Inferior parietal cortex (tissue), 1 donor: ENCODE data around the gene ERBB4.
A peak's percentile ranks its signal among the peaks of the same experiment; 100 is the strongest.
"Not testable (repeated sequence)": the region's sequence is repeated elsewhere in the genome, so short reads cannot be mapped to it uniquely, and the experiment has no call there.

Source experiments
- DNase-seq: peaks from one replicate; pipeline ENCODE4 v3.0.0-alpha.2; 2016; ENCODE audit errors: extremely low spot score

Gene ERBB4

DNA sequence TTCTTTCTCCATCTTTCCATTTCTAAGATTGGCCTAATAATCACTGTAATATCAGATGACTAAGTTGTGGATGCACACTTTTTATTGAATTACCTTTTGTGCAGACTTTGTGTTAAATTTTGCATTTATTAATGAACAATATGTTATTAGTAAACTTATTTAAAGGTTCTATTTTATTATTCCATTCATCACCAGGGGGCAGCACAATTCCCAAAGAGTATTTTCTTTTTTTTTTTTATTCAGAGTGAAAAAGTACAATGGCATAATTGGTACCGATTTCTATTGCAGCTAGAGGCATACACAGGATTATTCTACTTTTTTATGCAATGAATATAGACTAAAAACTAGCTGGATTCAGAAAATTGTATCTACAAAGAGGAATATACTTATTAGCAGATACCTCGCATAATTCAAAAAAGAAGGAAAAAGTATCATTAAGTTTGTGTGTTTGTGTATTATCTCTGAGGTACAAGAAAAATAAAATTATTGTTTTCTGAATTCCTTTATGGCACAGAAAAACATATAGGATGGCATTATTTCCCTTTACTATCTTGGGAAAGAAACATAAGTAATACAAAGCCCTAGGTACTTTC, 390.6 kb downstream of the ERBB4 start:
- DNase-seq, result peak; percentile 40

DNA sequence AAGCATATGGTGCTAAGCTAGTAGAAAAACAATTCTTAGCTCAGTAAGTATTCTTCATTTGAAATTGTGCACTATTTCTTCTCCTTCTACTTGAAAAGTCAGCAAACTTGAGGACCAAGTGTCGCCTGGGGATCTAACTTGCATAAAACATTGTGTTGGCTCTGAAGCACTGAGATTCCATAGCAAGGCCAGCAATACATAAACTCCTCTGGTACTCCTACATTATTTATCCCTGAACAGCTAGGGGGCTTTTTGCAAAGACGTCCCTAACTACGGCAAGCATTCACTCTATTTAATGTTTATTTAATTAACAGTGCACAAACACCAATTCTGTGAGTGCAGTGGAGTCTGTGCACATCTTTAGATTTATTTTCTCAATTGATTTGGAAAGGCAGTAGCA, 392.2 kb downstream of the ERBB4 start:
- DNase-seq, result no peak

DNA sequence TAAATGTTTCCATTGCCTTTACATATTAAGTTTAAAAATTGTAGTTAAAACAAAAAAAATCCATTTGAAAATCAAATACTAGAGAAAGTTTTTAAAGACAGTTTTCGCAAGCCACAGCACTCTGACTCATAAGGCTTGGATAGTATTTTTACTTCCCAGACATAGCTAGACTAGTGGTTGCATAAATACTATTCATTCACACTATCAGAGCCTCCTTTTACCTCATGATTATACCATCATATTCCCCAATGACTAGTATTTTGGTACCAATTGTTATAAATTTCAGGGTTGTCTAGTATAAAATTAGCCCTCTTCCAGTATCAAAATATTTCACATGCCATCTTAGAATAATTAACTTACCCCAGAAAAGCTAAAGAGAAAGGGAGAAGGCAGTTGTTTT, 393.5 kb downstream of the ERBB4 start:
- DNase-seq, result no peak

DNA sequence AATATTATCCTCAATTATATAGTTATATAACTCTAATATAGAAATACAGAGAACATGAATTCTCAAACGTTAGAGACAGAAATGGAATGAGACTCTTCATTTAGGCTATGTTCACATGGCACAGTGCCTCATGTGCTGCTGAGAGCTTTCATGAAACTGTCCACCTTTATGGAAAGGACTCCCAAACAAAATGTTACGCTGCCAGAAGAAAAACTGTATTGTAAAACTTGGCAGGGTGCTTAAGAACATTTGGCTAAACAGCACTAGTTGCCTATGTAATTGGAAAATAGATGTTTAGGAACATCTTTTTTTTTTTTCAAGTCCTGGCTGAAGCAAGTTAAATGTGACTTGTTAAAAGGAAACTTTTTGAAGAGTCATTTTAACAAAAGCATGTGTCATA, 396.0 kb downstream of the ERBB4 start:
- DNase-seq, result no peak

DNA sequence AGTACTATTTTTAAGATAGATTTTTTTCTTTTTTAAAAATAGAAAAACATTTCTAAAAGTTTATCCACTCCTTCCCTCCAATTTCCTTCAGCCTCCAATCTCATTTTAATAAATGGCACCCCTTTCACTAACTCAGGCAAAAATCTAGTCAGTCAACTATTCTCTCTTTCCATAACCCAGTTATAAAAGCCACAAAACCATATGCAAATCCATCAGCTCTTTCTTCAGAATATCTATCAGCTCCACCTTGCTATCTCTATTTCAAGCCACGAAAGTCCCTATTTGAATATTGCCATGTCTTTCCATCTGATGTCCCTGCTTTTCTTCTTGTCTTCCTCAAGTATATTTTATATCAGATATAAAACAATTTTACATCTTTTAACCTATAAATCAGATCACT, 397.1 kb downstream of the ERBB4 start:
- DNase-seq, result no peak

DNA sequence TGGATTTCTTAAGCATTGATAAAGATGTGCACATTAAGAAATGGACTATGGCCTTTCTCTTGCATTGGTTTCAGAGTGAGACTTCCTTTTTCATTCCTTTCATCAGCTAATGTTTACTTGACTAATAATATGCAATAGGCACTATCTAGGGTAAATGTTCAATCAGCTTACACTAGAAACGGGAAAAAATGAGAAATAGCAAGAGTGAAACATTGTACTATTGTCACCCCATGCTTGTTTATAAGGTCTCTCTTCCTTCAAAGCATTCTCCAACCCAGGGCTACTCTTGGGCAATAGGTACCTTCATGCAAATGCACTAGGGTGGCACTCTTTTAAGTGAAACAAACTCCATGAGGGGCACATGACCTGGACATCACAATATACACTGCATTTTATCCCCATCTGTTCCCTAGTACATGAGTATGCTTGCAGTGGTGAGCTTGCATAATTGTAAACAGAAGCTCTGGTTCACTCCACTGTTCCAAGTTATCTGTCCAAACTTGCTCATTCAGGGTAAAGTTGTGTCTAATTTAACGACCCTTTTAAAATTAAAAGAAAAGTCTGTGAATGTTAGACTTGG, 402.3 kb downstream of the ERBB4 start:
- DNase-seq, result no peak

DNA sequence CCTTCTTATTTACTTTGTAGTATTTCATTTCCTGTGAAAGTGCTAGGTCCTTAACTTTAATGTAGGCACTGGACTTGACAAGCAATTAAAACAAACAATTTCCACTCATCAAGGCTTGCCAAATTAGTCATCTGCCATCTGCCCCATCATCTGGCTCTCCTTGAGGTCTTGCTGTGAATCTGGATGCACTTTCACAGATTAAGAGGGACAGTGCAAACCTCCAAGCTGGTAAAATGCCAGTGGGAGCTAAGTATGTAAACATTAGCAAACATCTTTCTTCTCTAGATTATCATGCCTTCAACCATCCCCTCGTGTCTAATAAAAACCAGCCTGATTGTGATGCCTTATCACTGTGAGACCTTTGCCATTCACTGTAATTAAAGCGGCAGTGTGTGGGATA, 402.9 kb downstream of the ERBB4 start:
- DNase-seq, result no peak

DNA sequence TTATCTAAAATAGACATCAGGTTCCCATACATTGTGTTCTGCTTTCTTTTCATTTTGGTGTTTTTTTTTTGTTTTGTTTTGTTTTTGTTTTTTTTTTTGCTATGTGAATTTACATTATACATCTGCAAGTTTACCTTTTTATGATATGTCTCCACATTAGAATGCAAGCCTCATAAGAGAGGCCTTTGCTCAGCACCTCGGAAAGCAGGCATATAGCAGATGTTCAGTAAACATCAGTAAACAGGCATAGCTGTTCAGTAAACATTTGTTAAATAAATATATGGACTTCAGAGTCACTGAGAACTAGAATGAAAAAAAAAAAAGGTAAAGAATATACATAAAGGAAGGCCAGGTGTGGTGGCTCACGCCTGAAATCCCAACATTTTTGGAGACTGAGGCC, 405.3 kb downstream of the ERBB4 start:
- no peak for DNase-seq

DNA sequence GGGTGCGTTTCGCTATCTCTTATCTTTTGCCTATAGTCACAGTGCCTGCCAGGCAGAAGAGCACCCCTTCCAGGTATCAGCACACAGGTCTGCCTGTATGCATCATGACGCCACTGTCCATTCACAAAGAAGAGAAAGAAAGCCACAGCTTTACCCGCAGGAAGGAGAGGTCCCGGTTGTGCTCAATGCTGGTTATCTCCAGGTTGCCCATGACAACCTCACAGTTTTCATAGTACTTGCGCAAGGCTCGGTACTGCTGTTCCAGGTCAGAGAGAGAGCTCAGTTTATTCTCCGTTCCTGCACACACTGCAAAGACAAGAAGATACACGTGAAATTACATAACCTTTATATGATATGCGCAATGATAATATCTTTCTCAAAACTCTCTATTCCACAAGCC, 414.0 kb downstream of the ERBB4 start:
- no peak for DNase-seq

DNA sequence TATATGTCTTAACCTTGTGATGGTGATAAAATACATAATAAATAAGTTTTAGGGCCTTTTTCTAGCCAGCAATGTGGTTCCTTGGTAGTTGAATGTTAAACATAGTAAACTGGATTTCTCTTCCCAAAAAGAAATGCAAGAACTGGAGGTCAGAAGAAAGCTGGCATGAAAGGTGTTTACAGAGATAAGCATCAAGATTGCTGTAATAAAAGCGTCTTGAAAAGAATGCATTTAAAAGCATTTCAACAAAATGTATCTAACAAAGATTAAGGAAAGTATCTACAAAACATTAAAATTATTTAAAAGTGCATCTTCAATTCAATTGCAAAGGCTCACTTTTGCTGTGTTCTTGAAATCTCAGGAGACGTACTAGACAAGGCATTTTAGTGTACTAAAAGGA, 419.0 kb downstream of the ERBB4 start:
- DNase-seq, result no peak

DNA sequence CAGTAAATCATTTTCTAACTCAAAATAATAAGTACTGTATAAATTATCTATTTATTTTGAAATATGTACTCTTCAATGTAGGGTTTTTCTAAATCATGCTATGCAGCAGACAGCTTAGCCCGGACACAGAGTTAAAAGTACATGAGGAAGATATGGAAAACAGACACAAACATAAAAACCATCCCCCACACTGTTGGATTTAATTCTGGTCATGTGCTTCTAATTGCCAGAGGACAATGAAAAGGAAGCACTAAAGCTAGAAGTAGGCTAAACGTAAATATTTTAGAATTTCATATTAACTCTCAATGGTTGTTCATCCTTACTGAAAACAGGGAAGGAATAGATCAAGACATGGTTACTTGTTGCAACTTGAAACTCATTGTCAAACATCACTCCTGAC, 420.7 kb downstream of the ERBB4 start:
- no peak for DNase-seq

DNA sequence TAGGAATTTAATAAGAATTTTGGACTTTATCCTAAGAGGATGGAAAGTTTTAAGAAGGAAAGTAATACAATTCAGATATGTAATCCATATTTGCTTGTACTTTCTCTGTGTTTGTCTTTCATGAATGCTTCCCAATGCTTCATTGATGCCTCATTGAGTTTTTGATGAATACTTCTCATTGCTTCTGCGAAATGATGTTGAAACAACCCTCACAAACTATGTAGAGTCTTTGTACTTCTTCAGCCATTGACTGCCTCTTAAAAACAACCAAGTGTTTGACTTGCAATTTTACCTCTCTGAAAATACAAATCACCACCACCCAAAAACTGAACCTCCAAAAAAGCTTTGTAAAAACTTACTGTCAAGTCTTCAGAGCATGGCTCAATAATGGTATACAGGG, 424.1 kb downstream of the ERBB4 start:
- DNase-seq, result no peak

DNA sequence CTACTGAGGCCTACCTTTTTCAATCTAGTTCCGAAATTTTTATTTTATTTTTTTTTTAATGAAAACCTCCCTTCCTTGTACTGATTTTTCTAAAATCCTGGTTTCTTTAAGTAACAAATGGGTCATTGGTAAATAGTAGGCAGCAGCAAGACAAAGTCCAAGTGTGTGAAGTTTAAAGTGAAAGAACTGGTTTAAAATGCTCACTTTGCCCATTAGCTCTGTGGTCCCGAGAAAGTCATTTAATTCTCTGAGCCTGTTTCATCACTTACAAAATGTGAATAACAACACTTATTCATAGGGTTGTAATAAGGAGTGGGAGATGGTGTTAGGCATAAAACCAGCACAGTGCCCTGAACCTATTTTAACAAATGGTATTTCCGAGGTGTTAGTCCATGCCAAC, 426.2 kb downstream of the ERBB4 start:
- DNase-seq, result no peak

DNA sequence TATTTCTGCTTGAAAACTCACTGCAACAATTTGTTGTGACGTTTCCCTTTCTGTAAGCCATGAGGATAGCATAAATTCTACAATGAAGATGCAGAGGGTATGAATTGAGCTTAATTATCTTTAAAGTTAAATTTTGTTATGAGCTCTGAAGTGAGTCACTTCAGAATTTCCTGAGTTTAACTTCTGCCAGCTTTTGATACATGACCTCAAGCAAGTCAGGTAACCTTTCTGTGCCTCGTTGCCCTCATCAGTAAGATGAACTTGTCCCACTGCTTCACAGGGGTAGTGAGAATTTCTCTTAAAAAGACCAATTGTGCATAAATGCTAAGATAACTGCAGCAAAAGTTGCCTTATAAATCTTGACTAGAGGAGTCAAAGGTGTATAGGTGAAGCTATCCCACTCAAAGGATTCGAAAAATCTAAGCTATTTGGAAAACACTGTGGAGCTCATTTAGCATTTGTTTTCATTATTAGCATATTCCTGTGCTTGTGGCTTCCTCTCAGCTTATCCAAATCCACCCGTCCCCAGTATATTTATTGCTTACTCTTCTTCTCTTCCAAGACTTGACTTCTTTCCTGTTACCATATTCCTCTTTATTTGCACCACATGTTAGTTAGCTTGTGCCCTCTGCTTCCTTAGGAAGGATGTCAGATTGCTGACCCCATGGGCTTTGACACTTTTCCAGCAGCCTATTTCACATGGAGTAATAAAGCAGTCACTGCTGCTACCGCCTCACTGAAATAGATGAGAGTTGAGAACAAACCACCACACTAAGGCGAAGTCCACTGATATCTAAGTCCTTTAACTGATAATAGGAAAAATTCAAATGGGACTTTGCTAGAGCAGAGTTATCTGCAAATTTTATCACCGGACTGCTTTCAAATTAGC, 428.6 kb downstream of the ERBB4 start:
- DNase-seq, result no peak

DNA sequence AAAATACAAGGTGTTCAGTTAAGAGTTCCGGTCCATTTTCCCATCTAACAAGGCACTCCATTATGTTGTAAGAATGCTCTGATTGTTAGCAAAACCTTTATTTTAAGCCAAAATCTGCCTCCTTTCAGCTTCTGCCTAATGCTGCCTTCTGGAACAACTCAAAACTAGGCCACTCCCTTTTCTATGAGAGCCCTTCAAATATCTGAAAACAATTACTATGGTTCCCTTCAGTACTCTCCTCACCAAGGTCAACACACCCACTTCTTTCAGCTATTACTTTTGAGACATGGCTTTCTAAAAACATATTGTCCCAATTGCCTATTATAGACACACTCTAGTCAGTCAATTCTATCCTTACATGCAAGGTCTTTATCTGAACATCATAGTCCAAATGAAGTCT, 429.4 kb downstream of the ERBB4 start:
- no peak for DNase-seq

DNA sequence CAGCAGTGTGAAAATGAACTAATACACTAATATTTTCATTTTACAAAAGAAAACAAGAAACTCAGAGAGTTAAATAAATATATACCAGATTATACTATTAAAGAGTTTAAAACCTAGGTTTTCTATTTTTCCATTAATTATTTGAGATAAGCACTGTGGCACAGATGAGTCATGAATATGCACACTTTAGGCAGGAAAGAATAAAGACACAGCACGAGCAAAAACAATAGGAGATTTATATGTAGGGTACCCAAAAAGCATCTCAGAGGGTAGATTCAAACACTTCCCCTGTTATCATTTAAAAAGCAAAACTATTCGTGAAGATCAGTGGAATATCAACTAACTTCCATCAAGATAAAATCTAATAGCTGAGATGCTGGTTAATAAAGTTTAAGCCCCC, 430.6 kb downstream of the ERBB4 start:
- no peak for DNase-seq

DNA sequence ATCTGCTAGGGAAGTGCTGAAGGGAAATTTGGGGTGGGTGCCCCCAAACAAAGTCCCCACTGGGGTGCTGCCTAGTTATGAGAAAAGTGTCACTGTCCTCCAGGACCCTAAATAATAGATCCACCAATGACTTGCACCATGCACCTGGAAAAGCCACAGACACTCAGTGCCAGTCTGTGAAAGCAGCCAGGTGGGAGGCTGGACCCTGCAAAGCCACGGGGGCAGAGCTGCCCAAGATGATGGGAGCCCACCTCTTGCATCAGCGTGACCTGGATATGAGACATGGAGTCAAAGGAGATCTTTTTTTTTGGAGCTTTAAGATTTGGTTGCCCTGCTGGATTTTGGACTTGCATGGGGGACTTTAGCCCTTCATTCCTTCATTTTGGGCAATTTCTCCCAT, 431.6 kb downstream of the ERBB4 start:
- no peak for DNase-seq

DNA sequence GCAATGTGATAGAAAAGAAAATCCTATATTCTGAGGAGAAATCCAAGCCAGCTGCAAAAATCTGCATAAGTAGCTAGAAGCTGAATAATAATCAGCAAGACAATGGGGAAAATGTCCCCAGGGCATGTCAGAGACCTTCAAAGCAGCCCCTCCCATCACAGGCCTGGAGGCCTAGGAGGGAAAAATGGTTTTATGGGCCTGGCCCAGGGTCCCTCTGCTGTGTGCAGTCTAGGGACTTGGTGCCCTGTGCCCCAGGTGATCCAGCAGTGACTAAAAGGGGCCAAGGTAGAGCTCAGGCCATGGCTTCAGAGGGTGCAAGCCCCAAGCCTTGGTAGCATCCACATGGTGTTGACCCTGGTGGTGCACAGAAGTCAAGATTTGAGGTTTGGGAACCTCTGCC, 432.1 kb downstream of the ERBB4 start:
- DNase-seq, result not testable (repeated sequence)

DNA sequence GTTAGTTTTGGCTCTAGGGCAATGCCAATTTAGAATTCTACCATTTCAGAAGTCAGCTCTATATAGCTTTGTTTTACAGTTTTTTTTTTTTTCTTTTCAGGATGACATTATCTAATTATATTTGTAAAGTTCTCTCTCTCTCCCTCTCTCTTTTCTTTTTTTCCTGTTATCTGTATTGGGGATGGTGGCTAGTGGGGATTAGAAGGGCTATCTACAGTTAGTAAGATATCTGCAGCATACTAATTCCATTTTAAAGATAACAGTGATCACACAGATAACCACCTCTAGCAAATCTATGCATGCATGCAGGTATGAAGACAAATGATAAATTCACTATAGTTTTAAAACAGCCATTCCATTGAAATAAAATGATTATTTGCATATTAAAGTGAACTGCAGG, 438.9 kb downstream of the ERBB4 start:
- DNase-seq, result no peak

DNA sequence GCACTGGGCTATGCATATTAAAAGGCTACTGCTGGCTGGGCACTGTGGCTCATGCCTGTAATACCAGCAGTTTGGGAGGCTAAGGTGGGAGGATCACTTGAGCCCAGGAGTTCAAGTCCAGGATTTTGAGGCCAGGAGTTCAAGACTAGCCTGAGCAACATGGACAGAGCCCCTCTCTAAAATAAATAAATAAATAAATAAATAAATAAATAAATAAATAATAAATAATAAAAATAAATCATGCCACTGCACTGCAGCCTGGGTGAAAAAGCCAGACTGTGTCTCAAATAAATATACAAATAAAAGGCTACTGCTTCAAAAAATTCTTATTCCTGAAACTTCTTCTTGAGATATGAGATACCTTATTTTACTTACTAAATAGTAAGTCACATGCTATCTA, 439.6 kb downstream of the ERBB4 start:
- no peak for DNase-seq

DNA sequence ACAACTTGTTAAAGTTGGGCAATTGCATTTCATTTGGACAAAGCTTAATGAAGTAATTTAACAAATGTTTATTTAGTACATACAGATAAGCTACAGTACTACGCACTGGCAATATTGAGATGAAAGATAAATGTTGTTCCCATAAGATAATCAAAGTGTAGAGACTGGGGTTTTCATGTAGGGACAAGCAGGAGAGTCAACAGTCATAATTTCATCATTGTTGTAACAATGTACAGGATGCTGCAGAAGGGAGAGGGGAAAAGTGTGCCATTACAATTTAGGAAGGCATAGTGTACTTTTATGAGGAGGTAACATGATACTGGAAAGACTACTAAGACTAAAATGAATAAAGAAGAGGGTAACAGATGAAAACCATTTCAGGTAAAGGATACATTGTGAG, 441.6 kb downstream of the ERBB4 start:
- no peak for DNase-seq

DNA sequence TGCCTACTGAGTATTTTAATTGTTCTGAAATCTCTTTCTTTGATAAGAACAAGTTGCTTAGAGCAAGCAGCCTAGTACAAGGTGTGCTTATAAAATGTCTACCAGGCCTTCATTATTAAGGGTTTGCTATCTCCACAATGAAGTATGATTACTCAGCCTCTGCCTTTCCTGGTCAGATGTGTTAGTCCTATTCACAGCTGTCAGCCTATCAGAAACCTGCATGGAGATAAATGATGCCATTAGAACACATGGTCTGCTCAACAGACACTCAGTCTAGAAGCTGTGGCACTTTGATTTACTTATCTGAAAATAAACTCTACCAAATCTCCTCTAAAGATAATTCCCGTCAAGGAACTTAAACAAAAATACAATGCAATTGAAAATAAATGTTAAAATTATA, 448.7 kb downstream of the ERBB4 start:
- no peak for DNase-seq

DNA sequence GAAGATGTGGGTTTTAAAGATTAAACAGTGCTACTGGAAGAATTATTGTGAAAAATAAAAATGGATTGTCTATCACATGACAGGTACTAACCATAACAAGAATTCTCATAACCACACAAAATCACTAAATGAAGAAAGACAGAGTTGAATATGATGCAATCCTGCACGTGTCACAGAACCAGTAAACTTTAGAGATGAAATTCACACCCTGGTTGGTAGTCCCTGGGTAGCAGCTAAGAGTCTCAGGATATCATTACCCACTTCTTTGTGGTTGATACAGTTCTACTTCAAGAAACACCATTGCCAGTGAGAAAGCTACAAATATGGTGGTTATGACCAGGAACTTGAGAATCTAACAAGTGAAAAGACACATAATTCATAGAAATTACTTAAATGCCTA, 450.2 kb downstream of the ERBB4 start:
- no peak for DNase-seq
